Heart right ventricle (tissue), 16 donors: ENCODE data around the gene HOXD8. TPM values are rescaled to one million over a fixed set of nuclear protein-coding genes. Genes with fewer than 3 reads are reported as not detected.

ENCODE experiments used
- ATAC-seq, 8 donors: fragments of 200-7000 bp; cut with Tn5 transposase; one replicate each; pipeline ENCODE4 v1.9.1; 2020; ENCODE audit warnings: mild to moderate bottlenecking in 8 of 8, moderate library complexity in 8 of 8, moderate number of reproducible peaks in 1 of 8
- DNase-seq, 2 donors: peaks; one replicate each; pipeline ENCODE4 v3.0.0-alpha.2; 2020
- H3K27ac ChIP-seq, 10 donors: fragments of 200-600 bp; sonication (generic) in 2 of 10; one replicate each; pipeline versions ENCODE4 v1.5.0 to v1.8.0; 2020 to 2022; ENCODE audit warnings: mild to moderate bottlenecking in 3 of 10
- H3K27me3 ChIP-seq, 7 donors: fragments of 200-600 bp; one replicate each; pipeline ENCODE4 v1.8.0; 2021 to 2022; ENCODE audit warnings: mild to moderate bottlenecking in 2 of 7
- H3K36me3 ChIP-seq, 9 donors: fragments of 200-600 bp; sonication (generic) in 1 of 9; one replicate each; pipeline versions ENCODE4 v1.5.0 to v1.8.0; 2020 to 2022; ENCODE audit warnings: mild to moderate bottlenecking in 2 of 9
- H3K4me1 ChIP-seq, 9 donors: fragments of 200-600 bp; sonication (generic) in 1 of 9; one replicate each; pipeline versions ENCODE4 v1.5.0 to v1.8.0; 2020 to 2022; ENCODE audit warnings: mild to moderate bottlenecking in 4 of 9
- H3K4me3 ChIP-seq, 10 donors: fragments of 200-600 bp; sonication (generic) in 2 of 10; one replicate each; pipeline versions ENCODE4 v1.5.0 to v1.8.0; 2020 to 2022; ENCODE audit warnings: mild to moderate bottlenecking in 7 of 10, moderate library complexity in 2 of 10
- H3K9me3 ChIP-seq, 11 donors: fragments of 200-600 bp in 10 of 11; sonication (generic) in 2 of 11; one replicate each; pipeline versions ENCODE4 v1.5.0 to v1.8.0; 2013 to 2022; ENCODE audit warnings: mild to moderate bottlenecking in 2 of 11, control low read depth in 1 of 11, moderate library complexity in 1 of 11
- CTCF ChIP-seq, 9 donors: fragments of 200-600 bp; sonication (generic) in 2 of 9; IDR thresholded peaks; one replicate each; pipeline versions ENCODE4 v1.5.0 to v1.8.0; 2021 to 2022; ENCODE audit warnings: antibody characterized with exemption in 9 of 9, mild to moderate bottlenecking in 5 of 9, moderate library complexity in 1 of 9
- WGBS, 2 donors: extraction: QIAGEN DNeasy Blood & Tissue Kit; methylation state at CpG; one replicate each; pipeline ENCODE4 v1.1.7; 2013; ENCODE audit warnings: inconsistent platforms in 1 of 2; 5-methylcytosine and 5-hydroxymethylcytosine counted together
- intact Hi-C, 10 donors: fragments of 100-400 bp; cut with DNase I; formaldehyde crosslinking; loops; one replicate each; pipeline versions ENCODE4 v1.11.1 to v1.14.2; 2022
- polyA plus RNA-seq, 2 donors: library from polyadenylated mRNA; stranded (reverse); fragments of 200-250 nt; gene quantifications; one replicate each; pipeline ENCODE4 v1.2.3, GENCODE V29; 2013
- total RNA-seq, 10 donors: library from RNA; stranded (reverse); fragmentation: NEBNext Ultra II Directional in 3 of 10; extraction: Animal tissue kit (Norgen Biotek cat#: 25700) in 3 of 10; gene quantifications; one replicate each; pipeline versions ENCODE4 v1.2.1 to v1.2.4, GENCODE V29; 2021 to 2023
- donor health status: Arrhythmogenic right ventricular cardiomyopathy.
- donor health status: ischemic (EF 13 %, LVEDD 7.1; RV severe dilation, severe dysfunction).
- donor health status: healthy with polysubstance abuse.
- donor health status: DM: no; HTN: yes; CAD: no.
- donor health status: DM: no; HTN: no; CAD: no.
- donor health status: ischemic (EF 25% LVEDD 6.9; RV normal size, moderate dysfunction).
- donor health status: ischemic (EF 25% LVEDD 5.7; RV mildly dilated, moderate dysfunction).
- donor health status: healthy.
- donor health status: DM: yes; HTN: yes; CAD: no.
- donor health status: Ischemic cardiomyopathy.
- donor health status: ischemic (EF 35%, LVEDD 5.7; RV mildly dilated, moderate dysfunction).
- donor health status: nonischemic (EF 11% LVEDD 7.7; RV severe dilation, severe dysfunction).
- donor health status: DM: yes; HTN: yes; CAD: no.
- donor health status: PGD.
- donor health status: ischemic (EF 29% LVEDD 5.4; RV normal size, mild dysfunction).
- donor health status: nonischemic (EF 23%, LVEDD 6.1; RV moderate dilation, normal function).

Gene HOXD8
- total and polyA plus RNA-seq, 12 donors = 0.26 to 1.5 (median 0.42) TPM; not detected in 2

GRCh38 chr2:176169181-176169580, 39.7 kb downstream of the HOXD8 start:
- DNase-seq (no peak), ATAC-seq (no peak)
- H3K27me3 ChIP-seq = peaks cover 33 to 100% (median 100%) of the 10 kb centered on the region in 7 donors
- 88 to 89% methylated on average over 5 of the region's 5 CpGs for WGBS, 2 donors
- H3K9me3 ChIP-seq = no peaks in the 10 kb centered on the region
- H3K27ac ChIP-seq = no peak overlapping the region
- intact Hi-C loops = no loop called here
- no peaks in the 10 kb centered on the region for H3K36me3 ChIP-seq
- H3K4me1 ChIP-seq = peaks cover 0 to 27% (median 9%) of the 10 kb centered on the region in 9 donors
- H3K4me3 ChIP-seq = no peak overlapping the region
- TF ChIP-seq CTCF (IDR thresholded peaks at IDR 0.05) = no peak

- no peak for ATAC-seq
- WGBS, 2 donors = 67 to 75% methylated on average over 2 of the region's 2 CpGs
- H3K36me3 ChIP-seq = no peaks in the 10 kb centered on the region
- no peak overlapping the region for H3K27ac ChIP-seq
- peaks cover 31 to 100% (median 100%) of the 10 kb centered on the region in 7 donors for H3K27me3 ChIP-seq
- DNase-seq = no peak
- H3K4me3 ChIP-seq = no peak overlapping the region
- peaks cover 0 to 26% (median 6%) of the 10 kb centered on the region in 9 donors for H3K4me1 ChIP-seq
- intact Hi-C loops = no loop called here
- TF ChIP-seq CTCF (IDR thresholded peaks at IDR 0.05) = no peak
- H3K9me3 ChIP-seq = no peaks in the 10 kb centered on the region
Observed at GRCh38 chr2:176169711-176170110, 40.2 kb downstream of the HOXD8 start.

- H3K27me3 ChIP-seq = peaks cover 23 to 100% (median 100%) of the 10 kb centered on the region in 7 donors
Observed at GRCh38 chr2:176170602-176171305, 41.2 kb downstream of the HOXD8 start.

More at GRCh38 chr2:176170602-176171305, 41.2 kb downstream of the HOXD8 start:
- ATAC-seq (no peak), DNase-seq (no peak)
- no peak overlapping the region for H3K27ac ChIP-seq
- H3K4me3 ChIP-seq = no peak overlapping the region
- H3K9me3 ChIP-seq = no peaks in the 10 kb centered on the region
- H3K36me3 ChIP-seq = no peaks in the 10 kb centered on the region
- peaks cover 0 to 18% (median 5%) of the 10 kb centered on the region in 9 donors for H3K4me1 ChIP-seq
- 92 to 94% methylated on average over 1 of the region's 1 CpG for WGBS, 2 donors
- intact Hi-C loops = no loop called here
- TF ChIP-seq CTCF (IDR thresholded peaks at IDR 0.05) = no peak
